Omental fat pad (tissue), 4 donors: ENCODE data around the gene CPT2. TPM values are rescaled to one million over a fixed set of nuclear protein-coding genes. Genes with fewer than 3 reads are reported as not detected.
A peak's percentile ranks its signal among the peaks of the same experiment; 100 is the strongest.

ENCODE experiments used
- ATAC-seq: fragments of 150-250 bp; one replicate; pipeline ENCODE4 v1.9.1; 2016; ENCODE audit warnings: mild to moderate bottlenecking, moderate library complexity; ENCODE audit not compliant: low FRiP score
- DNase-seq: peaks from one replicate; pipeline ENCODE4 v3.0.0-alpha.2; 2019; ENCODE audit warnings: low spot score
- total RNA-seq, 4 donors: library from RNA; depleted of rRNA; stranded (reverse); fragments of >200 nt; gene quantifications; one replicate each; pipeline ENCODE4 v1.1.0, GENCODE V29; 2016
- TF ChIP-seq, protein P1 (sequence below), 3 donors: fragments of 450-650 bp; IDR thresholded peaks; one replicate each; pipeline ENCODE4 v1.5.1; 2016 to 2017; ENCODE audit warnings: antibody characterized with exemption in 3 of 3, mild to moderate bottlenecking in 3 of 3, moderate library complexity in 2 of 3

The CPT2 gene
- total RNA-seq, 4 donors from 2014 or later = 11.4 to 30.4 (median 17.6) TPM

GRCh38 chr1:53189061-53189460, 7.6 kb upstream of the CPT2 start:
- TF ChIP-seq, protein P1, sequence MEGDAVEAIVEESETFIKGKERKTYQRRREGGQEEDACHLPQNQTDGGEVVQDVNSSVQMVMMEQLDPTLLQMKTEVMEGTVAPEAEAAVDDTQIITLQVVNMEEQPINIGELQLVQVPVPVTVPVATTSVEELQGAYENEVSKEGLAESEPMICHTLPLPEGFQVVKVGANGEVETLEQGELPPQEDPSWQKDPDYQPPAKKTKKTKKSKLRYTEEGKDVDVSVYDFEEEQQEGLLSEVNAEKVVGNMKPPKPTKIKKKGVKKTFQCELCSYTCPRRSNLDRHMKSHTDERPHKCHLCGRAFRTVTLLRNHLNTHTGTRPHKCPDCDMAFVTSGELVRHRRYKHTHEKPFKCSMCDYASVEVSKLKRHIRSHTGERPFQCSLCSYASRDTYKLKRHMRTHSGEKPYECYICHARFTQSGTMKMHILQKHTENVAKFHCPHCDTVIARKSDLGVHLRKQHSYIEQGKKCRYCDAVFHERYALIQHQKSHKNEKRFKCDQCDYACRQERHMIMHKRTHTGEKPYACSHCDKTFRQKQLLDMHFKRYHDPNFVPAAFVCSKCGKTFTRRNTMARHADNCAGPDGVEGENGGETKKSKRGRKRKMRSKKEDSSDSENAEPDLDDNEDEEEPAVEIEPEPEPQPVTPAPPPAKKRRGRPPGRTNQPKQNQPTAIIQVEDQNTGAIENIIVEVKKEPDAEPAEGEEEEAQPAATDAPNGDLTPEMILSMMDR (IDR thresholded peaks at IDR 0.05) = no peak
- ATAC-seq (no peak), DNase-seq (no peak)

DNA sequence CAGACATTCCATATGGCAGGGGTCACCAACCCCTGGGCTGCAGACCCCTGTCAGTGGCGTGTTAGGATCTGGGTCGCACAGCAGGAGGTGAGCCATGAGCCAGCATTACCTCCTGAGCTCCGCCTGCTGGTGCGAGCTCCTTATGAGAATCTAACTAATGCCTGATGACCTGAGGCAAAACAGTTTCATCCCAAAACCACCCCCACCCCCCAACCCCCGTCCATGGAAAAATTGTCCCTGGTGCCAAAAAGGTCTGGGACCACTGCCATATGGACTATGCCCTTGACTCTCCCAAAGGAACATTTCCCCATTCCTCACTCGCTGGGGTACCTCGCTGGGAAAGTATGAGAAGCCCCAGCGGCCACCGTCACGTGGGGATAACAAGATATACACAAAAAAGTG, 6.4 kb upstream of the CPT2 start:
- TF ChIP-seq, protein P1 (IDR thresholded peaks at IDR 0.05) = no peak
- ATAC-seq (no peak), DNase-seq (no peak)

DNA sequence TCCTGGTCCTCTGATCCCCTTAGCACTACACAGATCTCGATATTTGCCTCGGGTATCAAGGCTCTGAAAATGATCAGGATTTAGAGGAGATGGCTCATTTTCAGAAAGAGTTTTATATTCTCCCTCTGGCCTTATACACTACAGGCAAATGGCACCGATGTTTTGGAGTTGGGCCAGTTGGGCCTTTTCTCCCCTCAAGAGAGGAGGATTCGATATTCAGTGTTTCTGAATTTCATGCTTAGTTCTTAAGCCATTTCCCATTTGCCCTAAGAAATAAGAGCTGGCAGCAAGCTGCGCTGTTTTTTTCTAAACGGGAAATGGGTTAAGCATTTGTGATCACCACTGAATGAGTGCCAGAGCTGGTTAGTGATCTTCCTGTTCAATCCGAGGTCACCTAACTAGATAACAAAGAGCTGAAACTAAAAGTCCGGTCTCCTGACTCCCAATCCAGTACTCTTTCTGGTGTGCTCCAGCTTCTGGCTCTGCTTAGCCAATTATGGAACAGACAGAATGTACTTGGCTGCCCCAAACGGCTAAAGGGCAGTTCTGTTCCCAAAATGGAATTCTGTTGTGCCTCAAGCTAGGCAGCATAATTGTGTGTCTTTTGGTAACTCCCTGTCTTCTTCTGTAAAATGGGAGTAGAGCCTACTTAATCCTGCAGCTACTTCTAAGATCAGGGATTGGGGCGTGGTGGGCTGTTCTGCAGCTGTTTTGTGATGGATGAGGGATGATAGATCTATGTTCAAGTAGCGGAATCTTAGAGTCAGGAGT, 1.2 kb upstream of the CPT2 start:
- DNase-seq = no peak
- ATAC-seq = no peak

DNA sequence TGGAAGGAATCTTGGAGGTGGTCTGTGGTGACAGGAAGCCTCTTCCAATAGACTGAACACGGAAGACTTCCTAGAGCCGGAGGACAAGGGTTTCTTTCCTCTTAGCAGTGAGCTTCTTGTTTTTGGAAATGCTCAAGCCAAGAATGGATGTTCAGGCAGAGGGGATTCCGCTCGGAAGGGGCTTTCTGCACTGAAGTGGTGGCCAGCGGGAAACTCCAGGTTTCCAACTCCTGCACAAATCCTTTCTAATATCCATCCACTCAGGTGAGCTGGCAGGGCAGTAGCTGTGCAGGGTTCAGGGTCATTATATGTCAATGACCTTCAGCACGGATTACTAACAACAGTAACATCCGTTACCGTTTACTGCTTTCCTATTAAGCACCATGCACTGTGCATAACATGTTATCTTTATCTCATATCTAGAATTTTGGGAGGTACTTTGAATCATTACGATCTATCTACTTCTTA, 573 bp upstream of the CPT2 start:
- ATAC-seq (no peak), DNase-seq (no peak)

More for the DNA sequence above, 1.2 kb upstream of the CPT2 start:
- TF ChIP-seq, protein P1 (IDR thresholded peaks at IDR 0.05) = no peak

DNA sequence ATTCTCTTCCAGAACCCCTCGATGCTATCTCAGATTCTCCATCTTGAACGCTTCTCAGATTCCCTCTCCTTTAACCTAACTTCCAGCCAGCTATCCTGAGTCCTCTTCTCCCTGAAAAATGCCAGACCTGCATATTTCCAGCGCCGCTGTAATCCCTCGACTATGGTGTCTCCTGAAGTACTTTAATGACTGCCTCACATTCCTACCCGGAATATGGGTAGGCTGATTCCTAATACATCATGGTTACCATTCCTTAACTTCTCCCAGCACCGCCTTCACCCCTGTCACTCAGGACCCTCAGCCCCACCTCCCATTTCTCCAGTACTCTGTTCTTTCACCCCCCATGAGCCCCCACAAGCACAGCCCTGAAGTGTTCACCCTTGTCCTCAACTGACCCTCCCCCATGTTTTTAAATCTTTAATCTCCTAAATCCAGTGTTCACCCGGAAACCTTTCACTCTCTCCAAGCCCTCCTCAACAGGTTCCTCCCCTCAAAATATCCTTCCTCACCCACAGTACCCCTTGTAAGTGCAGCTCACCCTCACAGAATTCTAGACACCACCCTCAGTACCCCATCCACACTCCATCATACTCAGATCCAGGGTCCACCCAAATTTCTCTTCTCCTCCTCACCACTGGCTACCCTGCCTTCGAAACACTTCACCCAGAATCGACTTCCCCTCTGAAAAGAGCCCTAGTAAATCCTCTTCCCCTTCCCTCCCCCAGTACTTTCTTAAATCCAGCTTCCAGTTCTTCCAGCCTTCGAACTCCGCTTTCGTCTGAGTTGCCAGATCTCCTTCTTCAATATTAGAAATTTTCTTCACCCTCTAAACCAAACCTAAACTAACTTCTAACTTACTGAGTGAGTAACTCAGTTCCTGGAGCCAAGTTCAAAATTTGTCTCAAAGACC, 922 bp downstream of the CPT2 start:
- peak; percentile 2 for ATAC-seq
- DNase-seq = no peak
- TF ChIP-seq, protein P1 (IDR thresholded peaks at IDR 0.05) = no peak

More for the DNA sequence above, 573 bp upstream of the CPT2 start:
- TF ChIP-seq, protein P1 (IDR thresholded peaks at IDR 0.05) = no peak

GRCh38 chr1:53198241-53198651, 1.6 kb downstream of the CPT2 start:
- TF ChIP-seq, protein P1 (IDR thresholded peaks at IDR 0.05) = no peak
- no peak for DNase-seq

More at GRCh38 chr1:53198241-53198651, 1.6 kb downstream of the CPT2 start:
- peak; percentile 57 for ATAC-seq
